GM18498 (cell line): ENCODE measurements around the gene SLC16A10.
A peak's percentile ranks its signal among the peaks of the same experiment; 100 is the strongest.
"Not testable (repeated sequence)": the region's sequence is repeated elsewhere in the genome, so short reads cannot be mapped to it uniquely, and the experiment has no call there.

Source experiments
- ATAC-seq: cut with Tn5 transposase; IDR thresholded peaks from one replicate; pipeline ENCODE4 v1.9.1; 2021; ENCODE audit warnings: mild to moderate bottlenecking, moderate library complexity; ENCODE audit not compliant: unreplicated experiment

Gene SLC16A10

GRCh38 chr6:111087106-111087835, at the start of gene SLC16A10:
Gene SLC16A10 (plus strand): TSS chr6:111087503. CDS start chr6:111087753, 250 bp downstream.
- ATAC-seq: peak; percentile 92

GRCh38 chr6:111038534-111039252, 48.6 kb upstream of the SLC16A10 start:
- ATAC-seq: no peak

GRCh38 chr6:111041917-111042316, 45.4 kb upstream of the SLC16A10 start:
- no peak for ATAC-seq

GRCh38 chr6:111047244-111047643, 40.1 kb upstream of the SLC16A10 start:
- ATAC-seq: no peak

GRCh38 chr6:111050261-111051023, 36.9 kb upstream of the SLC16A10 start:
- no peak for ATAC-seq

- ATAC-seq: no peak
Measured at GRCh38 chr6:111052171-111052570, 35.1 kb upstream of the SLC16A10 start.

- ATAC-seq: no peak
Measured at GRCh38 chr6:111057074-111057752, 30.1 kb upstream of the SLC16A10 start.

GRCh38 chr6:111061508-111061907, 25.8 kb upstream of the SLC16A10 start:
- no peak for ATAC-seq

- not testable (repeated sequence) for ATAC-seq
Measured at GRCh38 chr6:111061985-111062384, 25.3 kb upstream of the SLC16A10 start.

- ATAC-seq: not testable (repeated sequence)
Measured at GRCh38 chr6:111062860-111063259, 24.4 kb upstream of the SLC16A10 start.

GRCh38 chr6:111068109-111068865, 19.0 kb upstream of the SLC16A10 start:
- ATAC-seq: no peak

- ATAC-seq: no peak
Measured at GRCh38 chr6:111068866-111069234, 18.5 kb upstream of the SLC16A10 start.

- no peak for ATAC-seq
Measured at GRCh38 chr6:111069382-111070104, 17.8 kb upstream of the SLC16A10 start.

GRCh38 chr6:111070105-111071005, 16.9 kb upstream of the SLC16A10 start:
- no peak for ATAC-seq

- ATAC-seq: no peak
Measured at GRCh38 chr6:111072801-111073360, 14.4 kb upstream of the SLC16A10 start.

- ATAC-seq: no peak
Measured at GRCh38 chr6:111074311-111074710, 13.0 kb upstream of the SLC16A10 start.

GRCh38 chr6:111076024-111076695, 11.1 kb upstream of the SLC16A10 start:
- no peak for ATAC-seq

- ATAC-seq: no peak
Measured at GRCh38 chr6:111080698-111081097, 6.6 kb upstream of the SLC16A10 start.
